Sigmoid colon (tissue), 7 donors: ENCODE measurements around the gene ACTR2. TPM values are rescaled to one million over a fixed set of nuclear protein-coding genes. Genes with fewer than 3 reads are reported as not detected.

ENCODE experiments used
- DNase-seq: peaks from one replicate; pipeline ENCODE4 v3.0.0-alpha.2; 2019
- H3K27ac ChIP-seq, 4 donors: fragments of 200-600 bp; sonication (generic); one replicate each; pipeline ENCODE4 v1.5.1; 2016 to 2019; ENCODE audit warnings: mild to moderate bottlenecking in 1 of 4
- H3K27me3 ChIP-seq, 3 donors: fragments of 200-600 bp; sonication (generic); one replicate each; pipeline ENCODE4 v1.5.1; 2019; ENCODE audit warnings: mild to moderate bottlenecking in 1 of 3
- H3K36me3 ChIP-seq, 4 donors: fragments of 200-600 bp; sonication (generic); one replicate each; pipeline ENCODE4 v1.5.1; 2016 to 2019
- H3K4me1 ChIP-seq, 4 donors: fragments of 200-600 bp; sonication (generic); one replicate each; pipeline ENCODE4 v1.5.1; 2017 to 2019
- H3K4me3 ChIP-seq, 4 donors: fragments of 200-600 bp; sonication (generic); one replicate each; pipeline ENCODE4 v1.5.1; 2017 to 2019; ENCODE audit warnings: mild to moderate bottlenecking in 2 of 4, moderate library complexity in 1 of 4
- H3K9me3 ChIP-seq, 4 donors: fragments of 200-600 bp in 3 of 4; sonication (generic) in 3 of 4; one replicate each; pipeline versions ENCODE4 v1.5.1 to v1.6.1; 2013 to 2019
- EP300 ChIP-seq, 4 donors: sonication (generic); formaldehyde crosslinking; IDR thresholded peaks; one replicate each; pipeline ENCODE4 v1.6.1; 2017; ENCODE audit warnings: antibody characterized with exemption in 4 of 4
- POLR2A ChIP-seq, 2 donors: fragments of 450-650 bp; IDR thresholded peaks; one replicate each; pipeline ENCODE4 v1.6.1; 2016; ENCODE audit warnings: antibody characterized with exemption in 2 of 2, mild to moderate bottlenecking in 2 of 2, moderate library complexity in 2 of 2
- POLR2AphosphoS5 ChIP-seq, 4 donors: sonication (generic); formaldehyde crosslinking; IDR thresholded peaks; one replicate each; pipeline ENCODE4 v1.6.1; 2017; ENCODE audit warnings: antibody characterized with exemption in 4 of 4
- WGBS, 2 donors: extraction: QIAGEN DNeasy Blood & Tissue Kit; methylation state at CpG; one replicate each; pipeline ENCODE4 v1.1.7; 2013; 5-methylcytosine and 5-hydroxymethylcytosine counted together
- intact Hi-C: fragments of 100-400 bp; cut with DNase I; formaldehyde crosslinking; loops from one replicate; pipeline ENCODE4 v1.15.1; 2023
- polyA plus RNA-seq, 3 donors: library from polyadenylated mRNA; stranded (reverse); fragments of 200-250 nt; gene quantifications; one replicate each; pipeline ENCODE4 v1.2.3, GENCODE V29; 2013
- total RNA-seq, 4 donors: library from RNA; depleted of rRNA; stranded (reverse); fragments of >200 nt; gene quantifications; one replicate each; pipeline ENCODE4 v1.1.0, GENCODE V29; 2016
- TF ChIP-seq, protein P1 (sequence below), 4 experiments: fragments of 450-650 bp in 3 of 4; fragments of 200-600 bp in 1 of 4; IDR thresholded peaks; one replicate each; pipeline ENCODE4 v1.5.1; 2016 to 2019; ENCODE audit warnings: antibody characterized with exemption in 4 of 4, mild to moderate bottlenecking in 3 of 4, moderate library complexity in 2 of 4
- donor health status: healthy with polysubstance abuse.
- donor health status: Bipolar disorder and iron deficiency.
- donor health status: healthy.

ACTR2 gene
- total and polyA plus RNA-seq, 7 donors, result 70.9 to 171 (median 98.1) TPM

DNA sequence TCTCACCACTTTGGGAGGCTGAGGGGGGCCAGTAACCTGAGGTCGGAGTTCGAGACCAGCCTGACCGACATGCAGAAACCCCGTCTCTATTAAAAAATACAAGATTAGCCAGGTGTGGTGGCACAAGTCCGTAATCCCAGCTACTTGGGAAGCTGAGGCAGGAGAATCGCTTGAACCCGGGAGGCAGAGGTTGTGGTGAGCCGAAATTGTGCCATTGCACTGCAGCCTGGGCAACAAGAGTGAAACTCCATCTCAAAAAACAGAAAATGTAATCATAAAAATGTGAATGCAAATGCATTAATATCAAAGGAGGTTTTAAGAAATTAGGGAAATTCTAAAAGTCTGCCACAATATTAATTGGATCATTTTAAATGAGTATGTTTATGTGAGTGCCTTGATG, 45.7 kb downstream of the ACTR2 start:
- peaks cover 0 to 24% (median 3%) of the 10 kb centered on the region in 4 donors for H3K36me3 ChIP-seq
- H3K4me3 ChIP-seq, result no peak overlapping the region
- TF ChIP-seq POLR2A (IDR thresholded peaks at IDR 0.05) (no peak), POLR2AphosphoS5 (IDR thresholded peaks at IDR 0.05) (no peak), EP300 (IDR thresholded peaks at IDR 0.05) (no peak)
- TF ChIP-seq, protein P1, sequence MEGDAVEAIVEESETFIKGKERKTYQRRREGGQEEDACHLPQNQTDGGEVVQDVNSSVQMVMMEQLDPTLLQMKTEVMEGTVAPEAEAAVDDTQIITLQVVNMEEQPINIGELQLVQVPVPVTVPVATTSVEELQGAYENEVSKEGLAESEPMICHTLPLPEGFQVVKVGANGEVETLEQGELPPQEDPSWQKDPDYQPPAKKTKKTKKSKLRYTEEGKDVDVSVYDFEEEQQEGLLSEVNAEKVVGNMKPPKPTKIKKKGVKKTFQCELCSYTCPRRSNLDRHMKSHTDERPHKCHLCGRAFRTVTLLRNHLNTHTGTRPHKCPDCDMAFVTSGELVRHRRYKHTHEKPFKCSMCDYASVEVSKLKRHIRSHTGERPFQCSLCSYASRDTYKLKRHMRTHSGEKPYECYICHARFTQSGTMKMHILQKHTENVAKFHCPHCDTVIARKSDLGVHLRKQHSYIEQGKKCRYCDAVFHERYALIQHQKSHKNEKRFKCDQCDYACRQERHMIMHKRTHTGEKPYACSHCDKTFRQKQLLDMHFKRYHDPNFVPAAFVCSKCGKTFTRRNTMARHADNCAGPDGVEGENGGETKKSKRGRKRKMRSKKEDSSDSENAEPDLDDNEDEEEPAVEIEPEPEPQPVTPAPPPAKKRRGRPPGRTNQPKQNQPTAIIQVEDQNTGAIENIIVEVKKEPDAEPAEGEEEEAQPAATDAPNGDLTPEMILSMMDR (IDR thresholded peaks at IDR 0.05), result no peak
- no peak for DNase-seq
- H3K4me1 ChIP-seq, result peaks cover 0 to 8% (median 0%) of the 10 kb centered on the region in 4 donors
- intact Hi-C loops, result no loop called here
- 96% methylated on average over 8 of the region's 8 CpGs for WGBS, 2 donors
- H3K27ac ChIP-seq, result no peak overlapping the region
- no peaks in the 10 kb centered on the region for H3K9me3 ChIP-seq
- H3K27me3 ChIP-seq, result no peaks in the 10 kb centered on the region

DNA sequence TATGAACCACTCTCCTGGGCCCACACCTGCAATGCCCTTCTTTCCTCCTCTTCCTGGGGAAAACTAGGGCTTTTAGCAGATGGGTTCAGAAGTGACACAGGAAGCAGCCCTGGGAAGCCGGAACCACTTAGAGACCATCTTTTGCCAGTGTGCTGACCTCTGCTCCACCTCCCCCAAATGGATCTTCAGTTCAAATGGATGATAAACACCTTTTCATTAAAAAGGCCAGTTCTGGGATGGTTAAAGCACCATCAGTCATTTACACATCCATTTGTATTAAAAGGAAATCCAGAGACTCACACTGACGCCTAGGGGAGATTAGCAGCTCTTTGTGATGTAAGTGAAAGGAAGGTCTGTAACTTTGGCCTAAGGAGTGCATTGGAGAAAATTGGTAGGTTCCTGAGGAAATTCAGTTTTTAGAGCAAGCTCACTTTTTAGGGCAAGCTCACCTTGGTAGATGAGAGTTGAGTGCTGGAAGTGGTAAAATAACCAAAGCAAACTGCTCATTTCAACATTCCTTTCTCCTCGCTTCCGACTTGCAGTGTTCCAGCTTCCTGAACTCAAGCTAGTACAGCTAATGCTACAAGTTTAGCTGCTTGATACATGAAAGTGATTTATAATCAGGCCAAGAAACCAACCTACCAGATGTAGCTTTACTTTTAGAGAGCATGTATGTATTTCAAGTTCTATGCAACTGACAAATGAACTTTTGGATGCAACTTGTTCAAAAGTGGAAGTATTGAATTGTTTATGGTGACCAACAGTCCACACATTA, 47.7 kb downstream of the ACTR2 start:
- intact Hi-C loops, result no loop called here
- no peak overlapping the region for H3K27ac ChIP-seq
- no peak for DNase-seq
- H3K9me3 ChIP-seq, result no peaks in the 10 kb centered on the region
- peaks cover 0 to 24% (median 3%) of the 10 kb centered on the region in 4 donors for H3K36me3 ChIP-seq
- H3K27me3 ChIP-seq, result no peaks in the 10 kb centered on the region
- WGBS, 2 donors, result 71 to 81% methylated on average over 4 of the region's 4 CpGs
- H3K4me1 ChIP-seq, result peaks cover 0 to 13% (median 0%) of the 10 kb centered on the region in 4 donors
- H3K4me3 ChIP-seq, result no peak overlapping the region
- no peak for TF ChIP-seq EP300 (IDR thresholded peaks at IDR 0.05)
- TF ChIP-seq, protein P1 (IDR thresholded peaks at IDR 0.05), result no peak
- TF ChIP-seq POLR2AphosphoS5 (IDR thresholded peaks at IDR 0.05), result no peak
- TF ChIP-seq POLR2A (IDR thresholded peaks at IDR 0.05), result no peak

DNA sequence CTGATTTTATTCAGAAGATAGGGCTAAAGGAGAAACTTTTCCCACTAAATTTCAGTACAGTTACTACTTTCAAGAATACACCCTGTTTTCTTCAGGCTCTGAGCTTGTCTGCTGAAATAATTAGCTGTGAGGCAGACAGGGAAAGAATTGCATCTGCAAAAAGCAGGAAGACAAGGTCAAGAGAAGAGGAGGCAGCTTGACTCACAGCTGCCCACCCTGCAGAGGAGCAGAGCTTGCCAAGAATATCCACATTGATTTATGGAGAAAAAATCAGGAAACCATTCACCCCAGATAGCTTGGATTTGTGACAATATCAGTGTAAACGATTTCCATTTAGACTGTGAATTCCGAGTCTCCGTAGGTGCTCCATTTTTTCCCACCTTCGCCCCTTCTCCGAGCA, 49.0 kb downstream of the ACTR2 start:
- WGBS, 2 donors, result 83 to 86% methylated on average over 5 of the region's 5 CpGs
- Histone ChIP-seq H3K9me3 (no peaks in the 10 kb centered on the region), H3K27ac (no peak overlapping the region), H3K4me3 (no peak overlapping the region), H3K4me1 (peaks cover 0 to 13% (median 0%) of the 10 kb centered on the region in 4 donors), H3K36me3 (peaks cover 0 to 20% (median 3%) of the 10 kb centered on the region in 4 donors), H3K27me3 (no peaks in the 10 kb centered on the region)
- DNase-seq, result no peak
- intact Hi-C loops, result no loop called here
- TF ChIP-seq, protein P1 (IDR thresholded peaks at IDR 0.05), result no peak
- no peak for TF ChIP-seq POLR2A (IDR thresholded peaks at IDR 0.05)
- TF ChIP-seq POLR2AphosphoS5 (IDR thresholded peaks at IDR 0.05), result no peak
- TF ChIP-seq EP300 (IDR thresholded peaks at IDR 0.05), result no peak

DNA sequence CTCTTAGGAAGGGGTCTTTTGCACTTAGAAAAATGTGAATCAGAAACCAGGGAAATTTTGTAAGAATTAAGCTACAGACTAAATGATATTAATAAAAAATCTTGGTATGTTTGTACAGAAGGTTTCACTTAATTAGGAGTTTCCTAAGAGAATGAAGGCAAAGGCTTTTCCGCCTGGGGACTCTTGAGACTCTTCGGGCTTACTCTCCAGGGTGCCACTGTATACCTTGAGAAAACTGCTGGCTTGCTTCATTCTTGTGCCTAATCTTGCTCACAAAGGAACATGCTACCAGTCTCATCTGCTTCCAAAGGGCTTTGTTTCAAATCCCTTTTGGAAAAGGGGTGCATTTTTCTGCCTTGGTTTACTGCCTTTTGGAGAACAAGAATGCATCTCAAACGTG, 49.5 kb downstream of the ACTR2 start:
- peaks cover 0 to 15% (median 3%) of the 10 kb centered on the region in 4 donors for H3K36me3 ChIP-seq
- intact Hi-C loops, result no loop called here
- H3K27ac ChIP-seq, result no peak overlapping the region
- H3K9me3 ChIP-seq, result no peaks in the 10 kb centered on the region
- TF ChIP-seq POLR2AphosphoS5 (IDR thresholded peaks at IDR 0.05) (no peak), POLR2A (IDR thresholded peaks at IDR 0.05) (no peak), EP300 (IDR thresholded peaks at IDR 0.05) (no peak)
- TF ChIP-seq, protein P1 (IDR thresholded peaks at IDR 0.05), result no peak
- H3K4me3 ChIP-seq, result no peak overlapping the region
- WGBS, 2 donors, result 76 to 82% methylated on average over 3 of the region's 3 CpGs
- H3K4me1 ChIP-seq, result peaks cover 0 to 13% (median 0%) of the 10 kb centered on the region in 4 donors
- no peak for DNase-seq
- no peaks in the 10 kb centered on the region for H3K27me3 ChIP-seq
